22Rv1 (cell line): Measurements from ENCODE around the gene BATF2.
"Not testable (repeated sequence)": the region's sequence is repeated elsewhere in the genome, so short reads cannot be mapped to it uniquely, and the experiment has no call there.

Source experiments
- H3K27ac ChIP-seq: fragments of 450-650 bp; 2 replicates; pipeline ENCODE4 v1.5.1; 2017
- ZFX ChIP-seq: fragments of 450-650 bp; IDR thresholded peaks from 2 replicates; pipeline ENCODE4 v1.6.1; 2017; ENCODE audit warnings: antibody characterized with exemption, borderline replicate concordance
- TF ChIP-seq, protein P1 (sequence below): fragments of 450-650 bp; IDR thresholded peaks from 2 replicates; pipeline ENCODE4 v1.5.1; 2017; ENCODE audit warnings: mild to moderate bottlenecking

BATF2 gene

DNA sequence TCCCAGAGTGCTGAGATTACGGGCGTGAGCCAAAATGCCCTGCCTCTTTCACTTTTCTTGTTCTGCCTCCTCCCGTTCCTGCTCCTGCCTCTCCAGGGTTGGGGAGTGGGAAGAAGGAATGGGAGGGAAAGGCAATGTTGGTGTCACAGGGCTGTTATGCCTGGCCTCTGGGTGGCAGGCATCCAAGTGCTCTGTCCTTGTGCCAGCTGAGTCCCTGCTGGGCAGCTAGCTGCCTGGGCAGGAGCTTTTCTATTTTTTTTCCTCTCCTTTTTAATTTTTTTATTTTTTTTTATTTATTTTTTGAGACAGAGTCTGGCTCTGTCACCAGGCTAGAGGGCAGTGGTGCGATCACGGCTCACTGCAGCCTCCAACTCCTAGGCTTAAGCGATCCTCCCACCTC, 40.2 kb upstream of the BATF2 start:
- TF ChIP-seq, protein P1, sequence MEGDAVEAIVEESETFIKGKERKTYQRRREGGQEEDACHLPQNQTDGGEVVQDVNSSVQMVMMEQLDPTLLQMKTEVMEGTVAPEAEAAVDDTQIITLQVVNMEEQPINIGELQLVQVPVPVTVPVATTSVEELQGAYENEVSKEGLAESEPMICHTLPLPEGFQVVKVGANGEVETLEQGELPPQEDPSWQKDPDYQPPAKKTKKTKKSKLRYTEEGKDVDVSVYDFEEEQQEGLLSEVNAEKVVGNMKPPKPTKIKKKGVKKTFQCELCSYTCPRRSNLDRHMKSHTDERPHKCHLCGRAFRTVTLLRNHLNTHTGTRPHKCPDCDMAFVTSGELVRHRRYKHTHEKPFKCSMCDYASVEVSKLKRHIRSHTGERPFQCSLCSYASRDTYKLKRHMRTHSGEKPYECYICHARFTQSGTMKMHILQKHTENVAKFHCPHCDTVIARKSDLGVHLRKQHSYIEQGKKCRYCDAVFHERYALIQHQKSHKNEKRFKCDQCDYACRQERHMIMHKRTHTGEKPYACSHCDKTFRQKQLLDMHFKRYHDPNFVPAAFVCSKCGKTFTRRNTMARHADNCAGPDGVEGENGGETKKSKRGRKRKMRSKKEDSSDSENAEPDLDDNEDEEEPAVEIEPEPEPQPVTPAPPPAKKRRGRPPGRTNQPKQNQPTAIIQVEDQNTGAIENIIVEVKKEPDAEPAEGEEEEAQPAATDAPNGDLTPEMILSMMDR: no peak
- TF ChIP-seq ZFX: no peak
- H3K27ac ChIP-seq: no peak overlapping the region

- no peak overlapping the region for H3K27ac ChIP-seq
- no peak for TF ChIP-seq ZFX
- TF ChIP-seq, protein P1: no peak
Observed at GRCh38 chr11:65035579-65035978, 38.8 kb upstream of the BATF2 start.

- no peak for TF ChIP-seq ZFX
- TF ChIP-seq, protein P1: no peak
- no peak overlapping the region for H3K27ac ChIP-seq
Observed at GRCh38 chr11:65034423-65034822, 37.7 kb upstream of the BATF2 start.

- H3K27ac ChIP-seq: no peak overlapping the region
- TF ChIP-seq ZFX: no peak
- TF ChIP-seq, protein P1: no peak
Observed at GRCh38 chr11:65032216-65032615, 35.4 kb upstream of the BATF2 start.

- TF ChIP-seq, protein P1: peak; percentile 63
- TF ChIP-seq ZFX: no peak
- peak within 1 kb of the TSS; percentile 83 for H3K27ac ChIP-seq
Observed at GRCh38 chr11:65027213-65028067, 30.7 kb upstream of the BATF2 start, which contains the start of gene SNX15. SNX15 (plus strand) TSS chr11:65027439; CDS start chr11:65027538, 99 bp downstream.

DNA sequence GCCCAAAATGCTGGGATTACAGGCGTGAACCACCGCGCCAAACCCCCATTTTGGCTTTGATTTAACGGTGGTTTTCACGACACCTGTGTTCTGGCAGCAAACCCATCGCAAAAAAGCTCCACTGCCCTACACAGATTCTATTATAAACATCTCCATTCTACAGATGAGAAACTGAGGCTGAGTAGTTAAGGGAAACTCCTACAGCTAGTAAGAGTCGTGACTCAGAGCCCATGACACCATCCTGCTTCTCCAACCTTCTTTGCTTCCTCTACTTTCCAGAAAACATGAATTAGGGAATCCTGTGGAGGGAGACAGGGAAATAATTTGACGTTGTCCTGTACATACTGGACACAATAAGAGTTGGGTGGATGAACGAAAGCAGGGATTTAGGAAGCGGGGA, 30.0 kb upstream of the BATF2 start:
- no peak for TF ChIP-seq ZFX
- TF ChIP-seq, protein P1: no peak
- peak overlapping the region; percentile 83 for H3K27ac ChIP-seq

- not testable (repeated sequence) for H3K27ac ChIP-seq
Observed at GRCh38 chr11:65023502-65023901, 26.7 kb upstream of the BATF2 start.

DNA sequence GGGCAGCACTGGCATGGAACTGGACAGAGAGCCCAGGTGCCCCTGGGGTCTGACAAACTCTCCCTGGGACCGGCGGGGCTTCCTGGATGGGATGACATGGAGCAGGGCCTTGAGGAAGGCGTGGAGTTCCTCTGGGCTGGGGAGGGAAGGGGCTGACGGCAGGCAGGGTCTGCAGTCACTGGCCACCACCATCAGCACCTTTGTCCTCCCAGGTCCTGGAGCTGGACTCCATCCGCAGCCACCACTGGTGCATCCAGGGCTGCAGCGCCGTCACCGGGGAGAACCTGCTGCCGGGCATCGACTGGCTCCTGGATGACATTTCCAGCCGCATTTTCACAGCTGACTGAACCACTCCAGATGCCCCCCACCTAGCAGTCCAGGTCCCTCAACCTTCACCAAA, 24.7 kb upstream of the BATF2 start:
- H3K27ac ChIP-seq: no peak overlapping the region
- TF ChIP-seq, protein P1: no peak
- TF ChIP-seq ZFX: no peak
